ENCODE results near the gene DNAJC30. TPM values are rescaled to one million over a fixed set of nuclear protein-coding genes. Genes with fewer than 3 reads are reported as not detected.

Gene DNAJC30
- total RNA-seq = 1.3 and 1.8 TPM in 2 replicates

DNA sequence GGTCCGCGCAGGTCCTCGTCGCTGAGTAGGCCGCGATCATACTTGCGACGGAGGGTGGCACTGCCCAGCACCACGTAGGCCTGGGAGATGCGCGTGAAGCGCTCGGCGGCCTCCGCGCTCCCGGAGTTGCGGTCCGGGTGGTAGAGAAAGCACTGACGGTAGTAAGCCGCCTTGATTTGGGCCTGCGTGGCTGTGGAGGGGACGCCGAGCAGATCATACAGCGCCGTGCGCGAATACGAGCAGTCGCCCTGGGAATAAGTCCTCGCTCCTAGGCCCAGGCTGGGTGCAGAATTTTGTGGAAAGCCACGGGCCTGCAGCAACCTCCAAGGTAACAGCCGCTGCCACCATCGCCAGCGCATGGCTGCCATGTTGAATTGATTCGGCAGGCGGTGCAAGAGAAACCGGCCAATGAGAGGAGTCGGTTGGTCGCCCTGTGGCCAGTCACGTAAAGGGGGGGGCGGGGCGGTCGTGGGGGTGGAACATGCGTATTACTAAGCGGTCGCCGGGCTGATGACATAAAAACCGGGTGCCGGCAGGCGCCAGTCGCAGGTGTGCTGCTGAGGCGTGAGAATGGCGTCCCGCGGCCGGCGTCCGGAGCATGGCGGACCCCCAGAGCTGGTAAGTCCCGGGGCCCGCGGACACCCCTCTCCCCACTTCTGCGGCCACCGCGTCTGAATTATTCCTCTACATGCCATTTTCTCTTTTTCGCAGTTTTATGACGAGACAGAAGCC lies at the start of gene DNAJC30, which contains the start of gene BUD23:
Gene DNAJC30 (minus strand): TSS at position 398 of the 732 bp plus-strand sequence. CDS start 30 bp downstream, at position 368.
Gene BUD23 (plus strand): TSS at position 542 of the 732 bp plus-strand sequence. CDS start 29 bp downstream, at position 571.

DNA sequence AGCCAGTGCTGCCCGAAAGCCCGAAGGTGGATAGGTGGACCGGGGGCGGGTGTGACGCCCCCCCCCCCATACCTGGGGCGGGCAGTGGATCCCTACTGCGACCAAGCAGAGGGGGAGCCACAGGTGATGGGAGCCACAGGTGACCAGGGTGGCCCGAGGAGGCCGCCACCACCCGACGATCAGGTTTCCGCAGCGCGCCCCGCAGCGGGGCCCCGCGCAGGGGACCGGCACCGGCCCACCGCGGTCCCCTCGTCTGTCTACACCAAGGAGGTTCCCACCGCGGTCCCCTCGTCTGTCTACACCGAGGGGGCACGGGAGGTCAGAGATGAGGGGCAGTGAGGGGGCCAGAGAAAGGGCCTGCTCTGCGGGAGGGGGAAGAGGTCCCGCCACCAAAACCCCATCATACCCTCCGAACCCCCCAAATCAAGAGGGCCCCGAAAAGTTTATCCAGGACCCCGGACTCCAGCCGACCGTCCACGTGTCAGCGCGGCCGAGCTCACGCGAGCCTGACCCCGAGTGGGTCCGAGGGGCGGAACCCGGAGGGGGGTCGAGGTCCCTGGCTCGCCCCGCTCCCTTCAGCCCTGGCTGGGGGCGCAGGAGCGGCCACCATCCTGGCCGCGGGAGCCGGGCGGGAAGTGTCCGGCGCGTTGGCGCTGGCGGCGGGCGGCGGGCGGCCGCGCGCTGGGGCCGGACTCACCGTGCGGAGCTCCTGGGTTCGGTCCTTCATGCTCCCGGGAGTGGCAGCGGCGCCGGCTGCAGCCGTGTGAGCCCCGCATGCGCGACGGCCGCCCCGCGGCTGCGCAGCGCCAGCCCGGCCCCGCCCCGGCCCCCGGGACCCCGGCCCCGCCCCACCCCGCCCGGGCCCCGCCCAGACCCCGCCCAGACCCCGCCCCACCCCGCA lies 35.9 kb upstream of the DNAJC30 start, which contains the start of gene STX1A:
Gene STX1A (minus strand): TSS at position 765 of the 901 bp plus-strand sequence. CDS start 38 bp downstream, at position 727.

DNA sequence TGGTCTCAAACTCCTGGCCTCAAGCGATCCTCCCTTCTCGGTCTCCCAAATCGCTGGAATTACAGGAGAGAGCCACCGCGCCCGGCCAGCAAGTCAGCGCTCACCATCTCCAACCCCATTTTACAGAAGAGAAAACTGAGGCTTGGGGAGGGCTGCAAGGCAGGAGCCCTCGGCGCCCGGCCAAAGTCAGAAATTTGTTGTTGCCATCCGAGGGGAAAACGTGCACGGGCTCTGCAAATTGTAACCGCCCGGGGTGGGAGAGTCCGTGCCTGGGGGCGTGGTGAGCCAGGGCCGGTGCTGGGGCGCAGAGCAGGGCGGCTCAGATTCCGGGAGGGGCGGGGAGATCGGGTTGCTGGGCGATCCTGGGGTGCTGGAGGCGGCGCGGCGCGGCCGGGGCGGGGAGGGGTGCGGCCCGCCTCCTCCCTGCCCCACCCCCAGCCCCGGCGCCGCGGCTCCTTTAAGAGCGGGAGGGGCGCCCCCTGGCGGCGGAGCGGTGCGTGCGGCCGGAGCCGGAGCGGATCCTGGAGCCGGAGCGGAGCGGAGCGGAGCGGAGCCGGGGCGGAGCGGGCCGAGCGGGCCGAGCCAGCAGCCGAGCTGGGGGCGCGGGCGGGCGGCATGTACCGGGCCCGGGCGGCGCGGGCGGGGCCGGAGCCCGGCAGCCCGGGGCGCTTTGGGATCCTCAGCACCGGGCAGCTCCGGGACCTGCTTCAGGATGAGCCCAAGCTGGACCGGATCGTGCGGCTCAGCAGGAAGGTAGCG lies 15.7 kb downstream of the DNAJC30 start, which contains the start of gene VPS37D:
Gene VPS37D (plus strand): TSS at position 488 of the 759 bp plus-strand sequence. CDS start 128 bp downstream, at position 616.

Other genes with a start within 250 kb of the DNAJC30 start
- gene FZD9, start 249.7 kb downstream of the DNAJC30 start, total RNA-seq = 1.1 and 1.6 TPM in 2 replicates
- gene BAZ1B, start 161.2 kb downstream of the DNAJC30 start, total RNA-seq = 43.5 and 58.8 TPM in 2 replicates
- gene BCL7B, start 125.8 kb downstream of the DNAJC30 start, total RNA-seq = 20.1 and 24.0 TPM in 2 replicates
- gene TBL2, start 104.9 kb downstream of the DNAJC30 start, total RNA-seq = 77.0 and 84.0 TPM in 2 replicates
- gene MLXIPL, start 58.9 kb downstream of the DNAJC30 start, total RNA-seq = not detected in 2 replicates
- gene VPS37D, start 15.6 kb downstream of the DNAJC30 start, total RNA-seq = 2.9 and 4.2 TPM in 2 replicates
- gene BUD23, start 144 bp upstream of the DNAJC30 start, total RNA-seq = 59.0 and 76.0 TPM in 2 replicates
- 7.4 and 21.1 TPM in 2 replicates for gene STX1A, start 36.2 kb upstream of the DNAJC30 start, total RNA-seq
- gene ABHD11, start 55.3 kb upstream of the DNAJC30 start, total RNA-seq = 9.7 and 11.6 TPM in 2 replicates
- 0.30 and 0.32 TPM in 2 replicates for gene CLDN3, start 86.8 kb upstream of the DNAJC30 start, total RNA-seq
- 0.46 TPM in 1 of 2 replicates, not detected in the other for gene CLDN4, start 147.5 kb upstream of the DNAJC30 start, total RNA-seq
- 0.97 and 1.7 TPM in 2 replicates for gene METTL27, start 159.1 kb upstream of the DNAJC30 start, total RNA-seq
- gene TMEM270, start 177.7 kb upstream of the DNAJC30 start, total RNA-seq = not detected in 2 replicates